ENCODE data around the gene GRIK2. TPM values are rescaled to one million over a fixed set of nuclear protein-coding genes. Genes with fewer than 3 reads are reported as not detected.

GRIK2 gene
- total RNA-seq, 4 donors from 2014 or later, result 0.30 to 4.1 (median 1.3) TPM

DNA sequence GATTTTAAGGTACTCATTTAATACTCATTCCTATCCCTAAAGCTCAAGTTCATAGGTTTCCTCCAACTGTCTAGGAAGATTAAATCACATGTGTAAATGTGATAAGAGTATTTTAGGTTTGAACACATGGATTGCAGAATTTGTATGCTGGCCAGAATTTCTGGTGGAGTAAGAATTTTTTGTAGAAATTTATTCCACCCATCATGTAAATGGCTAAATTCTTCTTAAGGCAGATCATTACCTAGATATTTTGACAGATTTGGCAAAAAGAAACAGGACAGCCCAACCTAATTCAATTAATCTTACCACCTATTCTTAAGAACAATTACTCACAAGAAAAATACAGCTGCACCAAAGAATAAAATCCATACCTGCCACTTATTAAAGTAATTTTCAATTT lies 261.6 kb downstream of the GRIK2 start:
- H3K4me3 ChIP-seq, result no peak overlapping the region
- H3K36me3 ChIP-seq, result no peaks in the 10 kb centered on the region
- TF ChIP-seq POLR2A (IDR thresholded peaks at IDR 0.05), result no peak
- no peak for TF ChIP-seq EP300 (IDR thresholded peaks at IDR 0.05)
- no peak for TF ChIP-seq POLR2AphosphoS5 (IDR thresholded peaks at IDR 0.05)
- TF ChIP-seq, protein P1, sequence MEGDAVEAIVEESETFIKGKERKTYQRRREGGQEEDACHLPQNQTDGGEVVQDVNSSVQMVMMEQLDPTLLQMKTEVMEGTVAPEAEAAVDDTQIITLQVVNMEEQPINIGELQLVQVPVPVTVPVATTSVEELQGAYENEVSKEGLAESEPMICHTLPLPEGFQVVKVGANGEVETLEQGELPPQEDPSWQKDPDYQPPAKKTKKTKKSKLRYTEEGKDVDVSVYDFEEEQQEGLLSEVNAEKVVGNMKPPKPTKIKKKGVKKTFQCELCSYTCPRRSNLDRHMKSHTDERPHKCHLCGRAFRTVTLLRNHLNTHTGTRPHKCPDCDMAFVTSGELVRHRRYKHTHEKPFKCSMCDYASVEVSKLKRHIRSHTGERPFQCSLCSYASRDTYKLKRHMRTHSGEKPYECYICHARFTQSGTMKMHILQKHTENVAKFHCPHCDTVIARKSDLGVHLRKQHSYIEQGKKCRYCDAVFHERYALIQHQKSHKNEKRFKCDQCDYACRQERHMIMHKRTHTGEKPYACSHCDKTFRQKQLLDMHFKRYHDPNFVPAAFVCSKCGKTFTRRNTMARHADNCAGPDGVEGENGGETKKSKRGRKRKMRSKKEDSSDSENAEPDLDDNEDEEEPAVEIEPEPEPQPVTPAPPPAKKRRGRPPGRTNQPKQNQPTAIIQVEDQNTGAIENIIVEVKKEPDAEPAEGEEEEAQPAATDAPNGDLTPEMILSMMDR (IDR thresholded peaks at IDR 0.05), result no peak
- no peaks in the 10 kb centered on the region for H3K27me3 ChIP-seq
- H3K9me3 ChIP-seq, result no peaks in the 10 kb centered on the region
- H3K27ac ChIP-seq, result no peak overlapping the region
- H3K4me1 ChIP-seq, result no peaks in the 10 kb centered on the region
- DNase-seq (ENCODE audit: low spot score in 2 of 2), result no peak

DNA sequence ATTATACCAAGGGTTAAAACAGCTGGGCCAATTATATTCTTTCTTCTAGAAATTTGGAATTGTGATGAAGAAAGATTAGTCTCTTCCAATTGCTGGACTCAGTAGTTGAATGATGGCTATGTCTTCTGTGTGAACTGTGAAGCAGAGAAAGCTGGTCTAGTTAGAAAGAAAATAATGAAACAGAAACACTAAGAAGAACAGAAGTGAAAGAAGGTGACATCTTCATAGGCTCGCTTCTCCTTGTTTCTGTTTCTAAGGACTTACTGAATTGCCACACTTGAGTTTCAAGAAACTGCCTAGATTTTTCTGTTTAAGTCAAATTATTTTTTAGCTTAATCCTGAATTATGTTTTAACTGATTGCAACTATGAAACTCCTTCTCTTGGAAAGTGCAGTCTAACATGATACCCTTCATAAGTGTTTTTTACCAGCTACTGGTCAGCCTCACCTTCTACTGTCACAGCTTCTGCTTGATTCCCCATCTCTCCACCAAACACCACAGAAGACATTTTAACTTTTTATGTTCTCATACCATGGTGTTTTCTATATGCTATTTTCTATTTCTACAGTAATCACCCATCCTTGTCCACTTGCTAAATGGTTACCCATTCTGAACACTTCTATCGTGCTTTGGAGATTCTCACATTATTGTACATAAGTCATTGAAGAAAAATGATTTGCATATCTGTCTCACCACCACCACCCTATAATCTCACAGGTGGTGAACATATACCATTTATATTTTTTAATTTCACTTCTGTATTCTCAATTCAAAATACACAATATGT lies 268.8 kb downstream of the GRIK2 start:
- H3K4me3 ChIP-seq, result no peak overlapping the region
- no peaks in the 10 kb centered on the region for H3K4me1 ChIP-seq
- no peak for DNase-seq (ENCODE audit: low spot score in 2 of 2)
- H3K36me3 ChIP-seq, result no peaks in the 10 kb centered on the region
- H3K27ac ChIP-seq, result no peak overlapping the region
- H3K27me3 ChIP-seq, result no peaks in the 10 kb centered on the region
- no peak for TF ChIP-seq EP300 (IDR thresholded peaks at IDR 0.05)
- TF ChIP-seq, protein P1 (IDR thresholded peaks at IDR 0.05), result no peak
- WGBS, result 93% methylated on average over 2 of the region's 2 CpGs
- no peaks in the 10 kb centered on the region for H3K9me3 ChIP-seq

DNA sequence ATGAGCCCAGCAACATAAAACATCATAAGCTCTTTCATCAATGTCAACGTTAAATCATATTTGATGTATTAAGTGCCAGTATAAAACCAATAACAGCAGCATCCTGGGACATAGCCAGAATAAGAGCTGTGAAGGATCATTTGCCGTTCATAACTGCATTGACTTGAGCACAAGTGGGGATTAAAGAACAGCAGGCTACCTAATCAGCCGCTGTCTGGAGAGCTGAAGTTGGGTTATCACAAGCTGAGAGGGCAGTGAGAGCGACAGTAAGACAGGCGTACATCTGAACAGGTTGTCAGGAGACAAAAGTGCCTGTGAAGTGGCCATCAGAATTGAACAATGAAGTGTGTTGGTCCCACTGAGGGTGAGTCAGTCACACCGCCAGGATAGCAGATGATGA lies 269.6 kb downstream of the GRIK2 start:
- Histone ChIP-seq H3K27me3 (no peaks in the 10 kb centered on the region), H3K27ac (no peak overlapping the region), H3K4me1 (no peaks in the 10 kb centered on the region), H3K36me3 (no peaks in the 10 kb centered on the region), H3K9me3 (no peaks in the 10 kb centered on the region), H3K4me3 (no peak overlapping the region)
- DNase-seq (ENCODE audit: low spot score in 2 of 2), result no peak
- WGBS, result 65% methylated on average over 6 of the region's 6 CpGs
- TF ChIP-seq EP300 (IDR thresholded peaks at IDR 0.05) (no peak), POLR2A (IDR thresholded peaks at IDR 0.05) (no peak), POLR2AphosphoS5 (IDR thresholded peaks at IDR 0.05) (no peak)
- TF ChIP-seq, protein P1 (IDR thresholded peaks at IDR 0.05), result no peak

DNA sequence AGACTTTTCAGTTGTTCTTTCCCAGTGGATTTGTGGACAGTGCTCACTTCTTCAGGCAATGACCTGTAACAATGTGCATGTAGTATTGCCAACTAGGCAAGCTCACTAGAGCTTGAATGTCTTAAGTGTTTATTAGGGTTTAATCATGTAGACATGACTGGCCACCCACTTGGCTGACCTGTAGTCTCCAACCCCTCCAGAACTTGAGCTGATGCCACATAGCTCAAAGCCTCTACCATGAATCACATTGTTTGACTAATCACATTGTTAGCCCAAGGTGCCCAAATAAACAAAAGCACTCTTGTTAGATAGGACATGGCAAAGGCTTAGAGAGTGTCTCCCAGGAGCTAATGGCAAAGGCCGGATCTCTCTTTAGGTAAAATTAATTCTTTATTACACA lies 272.7 kb downstream of the GRIK2 start:
- Histone ChIP-seq H3K27me3 (no peaks in the 10 kb centered on the region), H3K4me1 (no peaks in the 10 kb centered on the region), H3K4me3 (no peak overlapping the region), H3K36me3 (no peaks in the 10 kb centered on the region), H3K27ac (no peak overlapping the region), H3K9me3 (no peaks in the 10 kb centered on the region)
- WGBS, result 52% methylated on average over 1 of the region's 1 CpG
- TF ChIP-seq, protein P1 (IDR thresholded peaks at IDR 0.05), result no peak
- TF ChIP-seq EP300 (IDR thresholded peaks at IDR 0.05) (no peak), POLR2AphosphoS5 (IDR thresholded peaks at IDR 0.05) (no peak), POLR2A (IDR thresholded peaks at IDR 0.05) (no peak)
- no peak for DNase-seq (ENCODE audit: low spot score in 2 of 2)

DNA sequence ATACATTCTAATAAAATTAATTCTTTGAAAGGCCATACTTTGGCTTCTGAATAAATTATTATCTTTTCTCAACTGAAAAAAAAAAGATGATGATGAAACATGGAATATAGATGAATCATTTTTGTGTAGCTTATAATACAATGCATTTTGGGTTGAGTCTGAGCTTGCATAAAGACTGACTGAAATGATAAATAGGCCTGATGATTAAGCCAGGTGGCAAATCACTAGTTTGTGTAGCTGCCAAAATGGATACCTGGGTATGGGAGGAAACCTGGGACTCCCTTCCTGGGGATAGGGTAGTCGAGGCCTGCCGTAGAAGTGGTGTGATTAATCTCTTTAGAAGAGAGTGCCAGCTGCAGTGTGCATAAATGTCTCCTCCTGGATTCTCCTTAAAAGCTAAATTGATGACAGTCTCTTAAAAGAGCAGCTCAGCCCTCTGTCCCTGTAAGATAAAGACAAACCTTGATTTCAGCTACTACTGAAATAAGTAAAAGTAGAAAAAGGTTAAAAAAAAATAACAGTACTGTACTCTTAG lies 275.1 kb downstream of the GRIK2 start:
- TF ChIP-seq POLR2AphosphoS5 (IDR thresholded peaks at IDR 0.05), result no peak
- no peak for TF ChIP-seq EP300 (IDR thresholded peaks at IDR 0.05)
- no peak for TF ChIP-seq POLR2A (IDR thresholded peaks at IDR 0.05)
- 35% methylated on average over 2 of the region's 2 CpGs for WGBS
- Histone ChIP-seq H3K9me3 (no peaks in the 10 kb centered on the region), H3K4me3 (no peak overlapping the region), H3K27me3 (no peaks in the 10 kb centered on the region), H3K36me3 (no peaks in the 10 kb centered on the region), H3K27ac (no peak overlapping the region), H3K4me1 (no peaks in the 10 kb centered on the region)
- no peak for DNase-seq (ENCODE audit: low spot score in 2 of 2)

All from suprapubic skin (tissue), 4 donors.